ENCODE data around the gene DUS2.
"Not testable (repeated sequence)": the region's sequence is repeated elsewhere in the genome, so short reads cannot be mapped to it uniquely, and the experiment has no call there.

The DUS2 gene

DNA sequence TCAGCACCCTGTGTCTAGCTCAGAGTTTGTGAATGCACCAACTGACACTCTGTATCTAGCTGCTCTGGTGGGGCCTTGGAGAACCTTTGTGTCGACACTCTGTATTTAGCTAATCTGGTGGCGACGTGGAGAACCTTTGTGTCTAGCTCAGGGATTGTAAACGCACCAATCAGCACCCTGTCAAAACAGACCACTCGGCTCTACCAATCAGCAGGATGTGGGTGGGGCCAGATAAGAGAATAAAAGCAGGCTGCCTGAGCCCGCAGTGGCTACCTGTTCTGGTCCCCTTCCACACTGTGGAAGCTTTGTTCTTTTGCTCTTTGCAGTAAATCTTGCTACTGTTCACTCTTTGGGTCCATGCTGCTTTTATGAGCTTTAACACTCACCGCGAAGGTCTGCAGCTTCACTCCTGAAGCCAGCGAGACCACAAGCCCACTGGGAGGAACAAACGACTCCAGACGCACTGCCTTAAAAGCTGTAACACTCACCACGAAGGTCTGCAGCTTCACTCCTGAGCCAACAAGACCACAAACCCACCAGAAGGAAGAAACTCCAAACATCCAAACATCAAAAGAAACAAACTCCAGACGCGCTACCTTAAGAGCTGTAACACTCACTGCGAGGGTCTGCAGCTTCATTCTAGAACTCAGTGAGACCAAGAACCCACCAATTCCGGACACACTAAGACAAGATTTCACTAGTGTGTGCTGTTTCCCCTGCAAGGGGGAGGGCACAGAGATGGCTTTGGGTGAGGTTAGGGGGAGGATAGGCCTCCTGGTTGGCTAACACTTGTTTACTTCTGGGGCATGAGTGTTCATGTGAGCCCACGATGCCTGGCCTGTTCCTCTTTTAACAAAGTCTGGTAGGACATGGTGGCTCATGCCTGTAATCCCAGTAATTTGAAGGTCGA lies 24.1 kb upstream of the DUS2 start, which contains the start of gene DPEP2:
TSS of gene DPEP2 (minus strand) at position 706 of the 910 bp plus-strand sequence. CDS start 6,272 bp downstream, outside the sequence.
- peak; percentile 32 for DNase-seq (ENCODE audit: low read depth)

DNA sequence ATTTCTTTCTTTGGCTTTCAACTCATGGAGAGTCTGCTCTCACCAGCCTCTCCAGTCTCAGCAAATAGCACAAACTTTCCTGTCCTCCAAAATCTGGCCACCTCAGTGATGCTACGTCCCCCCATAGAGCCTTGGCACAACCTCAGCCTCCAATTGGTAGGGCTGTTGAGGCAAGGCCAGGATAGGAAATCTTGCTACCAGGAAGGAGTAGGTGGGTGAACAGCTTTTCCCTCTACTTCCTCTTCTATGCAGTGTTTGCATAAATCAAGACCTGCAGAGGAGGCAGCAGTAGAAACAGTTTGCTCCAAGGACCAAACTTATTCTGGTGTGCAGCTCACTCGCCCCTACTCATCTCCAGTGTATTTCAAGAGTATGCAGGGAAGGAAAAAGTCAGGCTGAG lies 23.1 kb upstream of the DUS2 start:
- no peak for DNase-seq (ENCODE audit: low read depth)

DNA sequence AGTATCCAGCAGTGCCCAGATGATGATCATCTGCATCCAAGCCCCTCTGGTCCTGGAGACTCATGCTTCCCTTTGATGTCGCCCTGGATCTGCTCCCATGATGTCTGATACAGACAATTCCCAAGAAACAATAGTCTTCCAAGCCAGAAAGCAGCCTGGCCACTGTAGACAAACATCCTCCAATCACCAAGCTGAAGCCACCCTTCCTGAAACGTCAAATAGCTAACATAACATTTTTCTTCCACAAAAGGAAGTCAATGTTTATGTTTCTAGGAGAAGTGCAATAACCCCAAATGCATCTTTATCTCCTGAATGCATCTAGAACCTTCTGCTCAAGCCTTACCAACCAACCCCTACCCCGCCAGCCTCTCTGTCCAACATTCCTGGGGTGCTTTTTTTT lies 22.6 kb upstream of the DUS2 start:
- no peak for DNase-seq (ENCODE audit: low read depth)

DNA sequence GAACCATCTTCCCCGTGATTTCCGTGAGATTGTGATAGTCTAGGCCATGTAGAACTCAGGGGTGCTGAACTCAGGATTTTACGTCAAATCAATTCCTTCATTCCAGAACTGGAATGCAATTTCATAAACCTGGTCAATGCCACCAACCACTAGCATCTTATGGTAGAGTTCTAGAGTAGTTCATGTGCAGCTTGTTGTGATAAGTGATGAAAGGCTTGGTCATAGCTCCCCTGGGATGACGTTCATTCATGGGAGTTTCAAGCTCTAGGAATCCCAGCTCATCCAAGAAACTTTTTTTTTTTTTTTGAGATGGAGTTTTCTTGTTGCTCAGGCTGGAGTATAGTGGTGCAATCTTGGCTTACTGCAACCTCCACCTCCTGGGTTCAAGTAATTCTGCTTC lies 20.1 kb upstream of the DUS2 start:
- DNase-seq (ENCODE audit: low read depth): no peak

DNA sequence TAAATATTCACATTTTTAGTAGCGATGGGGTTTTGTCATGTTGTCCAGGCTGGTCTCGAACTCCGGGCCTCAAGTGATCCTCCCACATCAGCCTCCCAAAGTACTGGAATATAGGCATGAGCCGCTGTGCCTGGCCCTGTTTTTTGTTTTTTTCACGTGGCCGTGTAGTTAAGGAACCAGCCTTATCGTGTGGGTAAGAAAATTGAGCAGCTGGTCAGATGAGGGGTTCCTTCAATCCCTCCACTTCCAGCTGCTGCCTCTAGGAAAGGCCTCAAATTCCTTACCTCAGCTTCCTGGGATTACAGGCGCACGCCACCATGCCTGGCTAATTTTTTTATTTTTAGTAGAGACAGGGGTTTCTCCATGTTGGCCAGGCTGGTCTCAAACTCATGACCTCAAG lies 17.9 kb upstream of the DUS2 start:
- no peak for DNase-seq (ENCODE audit: low read depth)

DNA sequence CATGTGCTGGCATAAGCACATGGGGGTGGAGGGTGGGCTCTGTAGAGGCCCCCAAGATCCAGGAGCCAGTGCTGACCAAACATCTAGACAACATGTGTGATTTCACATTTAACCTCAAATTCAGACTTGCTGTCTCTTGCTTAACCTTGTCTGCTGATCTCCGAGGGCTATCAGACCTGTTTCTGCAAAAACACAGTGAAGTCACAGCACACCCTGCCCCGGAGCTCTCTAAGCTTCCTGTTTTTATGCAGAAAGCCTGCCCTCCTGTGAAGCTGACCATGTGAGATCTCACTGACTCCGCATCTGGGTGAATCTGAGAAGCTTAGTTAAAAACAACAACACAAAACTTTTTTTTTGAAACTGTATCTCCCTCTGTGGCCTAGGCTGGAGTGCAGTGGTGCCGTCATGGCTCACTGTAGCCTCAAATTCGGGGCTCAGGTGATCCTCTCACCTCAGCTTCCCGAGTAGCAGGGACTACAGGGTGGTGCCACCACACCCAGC lies 17.2 kb upstream of the DUS2 start:
- peak; percentile 33 for DNase-seq (ENCODE audit: low read depth)

DNA sequence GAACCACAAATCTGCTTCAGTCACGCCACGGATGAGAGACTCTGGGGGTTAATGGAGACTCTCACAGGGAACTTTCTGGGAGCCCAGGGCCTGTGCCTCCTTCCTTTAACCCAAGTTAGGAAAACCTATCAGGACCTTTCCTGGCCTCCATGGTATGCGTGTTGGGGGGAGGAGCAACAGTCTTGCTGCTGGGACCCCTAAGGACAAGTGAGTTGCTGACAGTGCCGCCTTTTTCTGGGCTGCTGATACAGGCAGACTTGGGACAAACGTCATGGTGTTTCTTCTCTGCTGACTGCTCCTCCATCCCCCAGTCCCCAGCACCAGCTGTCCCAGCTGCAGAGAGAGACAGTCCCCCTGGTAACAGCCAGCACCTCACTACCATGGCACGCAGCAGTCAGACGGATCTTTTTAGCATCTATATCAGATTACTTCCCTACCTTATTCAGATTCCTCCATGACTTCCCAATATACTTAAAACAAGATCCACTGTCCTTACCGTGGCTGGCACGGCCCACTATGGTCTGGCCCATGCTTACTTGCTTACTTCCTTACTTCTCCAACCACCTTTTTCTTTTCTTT lies 13.8 kb upstream of the DUS2 start:
- no peak for DNase-seq (ENCODE audit: low read depth)

DNA sequence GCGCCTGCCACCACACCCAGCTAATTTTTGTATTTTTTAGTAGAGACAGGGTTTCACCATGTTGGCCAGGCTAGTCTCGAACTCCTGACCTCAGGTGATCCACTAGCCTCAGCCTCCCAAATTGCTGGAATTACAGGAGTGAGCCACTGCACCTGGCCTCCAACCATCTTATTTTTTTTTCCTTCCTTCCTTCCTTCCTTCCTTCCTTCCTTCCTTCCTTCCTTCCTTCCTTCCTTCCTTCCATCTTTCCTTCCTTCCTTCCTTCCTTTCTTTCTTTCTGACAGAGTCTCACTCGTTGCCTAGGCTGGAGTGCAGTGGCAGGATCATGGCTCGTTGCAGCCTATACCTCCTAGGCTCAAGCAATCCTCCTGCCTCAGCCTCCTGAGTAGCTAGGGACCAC lies 13.2 kb upstream of the DUS2 start:
- not testable (repeated sequence) for DNase-seq (ENCODE audit: low read depth)

DNA sequence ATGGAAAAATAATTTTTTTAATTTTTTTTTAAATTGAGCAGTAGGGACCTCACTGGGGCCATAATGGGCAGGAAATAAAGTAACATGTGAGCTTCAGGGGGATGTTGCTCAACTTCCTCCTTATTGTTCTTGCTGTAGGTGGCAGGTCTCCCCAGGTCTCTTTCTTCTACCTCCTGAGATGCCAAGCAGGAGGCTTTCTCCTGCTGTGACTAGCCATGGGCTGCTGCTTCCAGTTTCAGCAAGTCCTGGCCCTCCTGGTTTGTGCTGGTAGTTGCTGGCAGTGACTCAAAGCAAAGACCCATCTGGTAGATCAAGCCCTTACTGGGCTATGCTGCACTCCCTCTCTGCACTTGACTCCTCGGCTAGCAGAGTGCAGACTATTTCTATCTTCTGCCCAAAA lies 9.6 kb upstream of the DUS2 start:
- no peak for DNase-seq (ENCODE audit: low read depth)

DNA sequence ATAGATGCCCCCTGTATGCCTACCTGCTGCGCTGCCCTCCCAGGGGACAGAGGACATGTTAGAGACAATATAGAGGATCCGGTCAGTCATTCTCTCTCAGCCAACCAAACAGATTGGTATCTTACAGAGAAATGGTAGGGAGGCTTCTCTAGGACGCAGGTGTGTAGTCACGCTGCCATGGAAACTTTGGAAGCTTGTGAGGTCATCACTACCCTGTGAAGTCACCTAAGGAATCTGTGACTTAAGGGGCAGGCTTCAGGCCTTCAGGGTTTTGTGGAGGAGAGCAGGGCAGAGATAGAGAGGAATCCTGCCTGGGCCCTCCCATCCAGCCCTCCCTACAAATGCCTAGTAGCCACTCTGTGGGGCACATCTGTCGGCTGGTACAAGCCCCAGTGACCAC lies 7.4 kb upstream of the DUS2 start, which contains the start of gene DPEP2NB:
TSS of gene DPEP2NB (minus strand) at position 231 of the 400 bp plus-strand sequence. CDS start at position 90, 141 bp downstream.
- no peak for DNase-seq (ENCODE audit: low read depth)

DNA sequence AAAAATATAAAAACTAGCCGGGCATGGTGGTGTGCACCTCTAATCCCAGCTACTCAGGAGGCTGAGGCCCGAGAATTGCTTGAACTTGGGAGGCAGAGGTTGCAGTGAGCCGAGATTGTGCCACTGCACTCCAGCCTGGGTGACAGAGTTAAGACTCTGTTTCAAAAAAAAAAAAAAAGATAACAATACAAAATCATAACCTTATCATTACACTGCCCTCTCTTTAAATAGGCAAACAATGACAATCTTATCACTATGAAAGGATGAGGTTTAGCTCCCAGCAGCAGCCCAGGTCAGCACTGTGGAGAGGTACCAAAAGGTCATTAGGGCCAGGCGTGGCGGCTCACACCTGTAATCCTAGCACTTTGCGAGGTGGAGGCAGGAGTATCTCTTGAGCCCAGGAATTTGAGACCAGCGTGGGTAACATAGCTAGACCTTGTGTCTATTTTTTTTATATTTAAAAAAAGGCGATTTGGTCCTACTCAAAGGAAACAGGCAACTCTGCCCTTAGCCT lies 3.9 kb upstream of the DUS2 start:
- DNase-seq (ENCODE audit: low read depth): no peak

DNA sequence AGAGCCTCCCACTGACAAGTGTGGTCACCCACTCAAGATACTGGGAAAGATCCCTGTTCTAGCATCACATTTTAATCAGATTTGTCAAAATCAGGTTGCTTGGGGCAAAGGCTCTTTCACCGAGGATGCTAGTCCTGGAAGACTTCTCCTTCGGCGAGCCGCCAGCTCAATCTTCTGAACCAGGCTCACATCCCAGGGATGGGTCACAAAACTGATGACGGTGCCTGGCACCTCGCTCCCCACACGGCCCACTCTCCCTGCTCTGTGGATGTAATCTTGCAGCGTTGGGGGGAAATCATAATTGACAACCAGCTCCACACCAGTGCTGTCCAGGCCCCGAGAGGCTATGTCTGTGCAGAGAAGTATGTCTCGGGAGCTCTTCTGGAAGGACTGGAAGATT lies 1.6 kb upstream of the DUS2 start:
- DNase-seq (ENCODE audit: low read depth): no peak

DNA sequence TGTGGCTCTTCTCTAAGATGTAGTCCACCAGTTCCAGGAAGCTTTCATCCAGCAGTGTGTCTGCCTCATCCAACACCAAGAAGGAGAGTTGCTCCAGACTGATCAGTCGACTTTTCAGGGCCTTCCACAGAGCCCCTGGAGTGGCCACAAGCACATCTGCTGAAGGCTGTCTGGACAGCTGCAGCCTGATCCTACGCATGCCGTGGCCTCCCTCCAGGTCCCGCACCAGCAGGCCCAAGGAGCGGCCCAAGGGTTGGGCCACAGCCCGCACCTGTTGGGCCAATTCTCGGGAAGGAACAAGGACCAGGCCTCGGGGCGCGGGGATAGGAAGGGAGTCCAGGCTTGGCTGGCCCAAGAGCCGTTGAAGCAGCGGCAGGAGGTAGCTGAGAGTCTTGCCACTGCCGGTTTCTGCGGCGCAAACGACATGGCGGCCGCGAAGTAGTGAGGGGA lies 781 bp upstream of the DUS2 start:
- no peak for DNase-seq (ENCODE audit: low read depth)

DNA sequence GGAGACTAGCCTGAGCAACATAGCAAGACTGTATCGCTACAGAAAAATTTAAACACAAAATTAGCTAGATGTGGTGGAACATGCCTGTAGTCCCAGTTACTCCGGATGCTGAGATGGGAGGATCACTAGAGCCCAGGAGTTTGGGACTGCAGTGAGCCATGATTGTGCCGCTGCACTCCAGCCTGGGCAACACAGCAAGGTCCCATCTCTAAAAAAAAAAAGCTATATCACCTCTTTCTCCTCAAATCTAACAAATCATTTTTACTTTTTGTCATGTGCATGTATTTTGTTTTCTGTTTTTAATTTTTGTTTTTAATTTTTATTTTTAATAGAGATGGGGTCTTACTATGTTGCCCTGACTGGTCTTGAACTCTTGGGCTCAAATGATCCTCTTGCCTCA lies 5.9 kb downstream of the DUS2 start:
- DNase-seq (ENCODE audit: low read depth): no peak

DNA sequence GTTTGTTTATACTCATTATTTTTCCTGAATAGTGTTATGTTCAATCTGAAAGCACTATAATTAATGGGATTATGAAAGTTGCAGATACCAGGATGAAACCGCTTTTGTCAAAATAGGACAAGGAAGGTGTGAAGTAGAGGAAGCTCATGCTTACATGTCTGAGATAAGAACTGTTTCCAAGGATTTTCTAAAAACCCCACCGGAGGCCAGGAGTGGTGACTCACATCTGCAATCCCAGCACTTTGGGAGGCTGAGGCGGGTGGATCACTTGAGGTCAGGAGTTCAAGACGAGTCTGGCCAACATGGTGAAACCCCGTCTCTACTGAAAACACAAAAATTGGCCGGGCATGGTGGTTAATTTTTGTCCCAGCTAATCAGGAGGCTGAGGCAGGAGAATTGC lies 7.0 kb downstream of the DUS2 start:
- DNase-seq (ENCODE audit: low read depth): not testable (repeated sequence)

DNA sequence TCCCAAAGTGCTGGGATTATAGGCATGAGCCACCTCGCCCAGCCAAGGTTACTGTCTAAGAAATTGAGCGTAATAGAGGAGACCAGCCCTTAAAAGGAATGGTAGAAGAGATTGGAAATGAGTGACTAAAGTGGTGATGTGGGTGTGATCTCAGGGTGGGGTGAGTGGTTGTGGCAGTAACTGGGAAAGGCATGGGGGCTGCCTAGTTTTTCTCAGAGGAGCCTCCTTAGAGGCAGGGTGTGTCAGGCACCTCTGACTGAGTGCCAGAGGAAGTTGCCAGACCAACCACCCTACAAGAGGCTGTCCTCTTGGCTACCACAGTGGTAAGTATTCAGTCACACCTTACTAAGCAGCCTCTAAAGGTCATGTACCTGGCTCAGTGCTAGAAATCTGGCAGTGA lies 8.9 kb downstream of the DUS2 start:
- no peak for DNase-seq (ENCODE audit: low read depth)

DNA sequence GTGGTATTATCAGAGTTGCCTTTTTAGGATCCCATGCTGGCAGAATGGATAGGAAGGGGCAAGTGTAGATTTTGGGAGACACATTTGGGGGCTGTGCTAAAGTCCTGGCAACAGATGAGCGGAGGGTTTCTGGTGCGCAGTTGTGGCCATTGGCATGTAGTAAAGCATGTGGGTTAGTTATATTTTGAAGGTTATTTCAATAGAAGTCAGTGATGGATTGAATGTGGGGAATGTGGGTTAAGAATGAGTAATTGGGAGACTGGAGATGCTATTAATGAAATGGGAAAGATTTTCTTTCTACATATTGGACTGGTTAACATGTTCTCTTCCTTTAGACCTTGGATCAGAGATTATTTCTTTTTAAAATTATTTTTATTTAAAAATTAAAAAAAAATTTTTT lies 10.0 kb downstream of the DUS2 start:
- DNase-seq (ENCODE audit: low read depth): no peak

DNA sequence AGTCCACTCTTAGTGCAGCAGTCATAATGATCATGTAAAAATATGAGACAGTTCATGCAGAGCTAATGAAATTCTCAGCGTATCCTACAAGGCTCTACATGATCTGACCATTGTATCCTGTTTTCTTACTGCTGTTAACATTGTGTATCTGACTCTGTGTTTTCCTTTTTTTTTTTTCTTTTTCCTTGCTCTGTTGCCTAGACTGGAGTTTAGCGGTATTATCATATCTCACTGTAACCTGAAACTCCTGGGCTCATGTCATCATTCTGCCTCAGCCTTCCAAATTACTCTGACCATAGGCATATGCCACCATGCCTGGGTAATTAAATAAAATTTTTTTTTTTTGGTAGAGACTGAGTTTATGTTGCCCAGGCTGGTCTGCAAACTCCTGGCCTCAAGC lies 12.1 kb downstream of the DUS2 start:
- DNase-seq (ENCODE audit: low read depth): no peak

DNA sequence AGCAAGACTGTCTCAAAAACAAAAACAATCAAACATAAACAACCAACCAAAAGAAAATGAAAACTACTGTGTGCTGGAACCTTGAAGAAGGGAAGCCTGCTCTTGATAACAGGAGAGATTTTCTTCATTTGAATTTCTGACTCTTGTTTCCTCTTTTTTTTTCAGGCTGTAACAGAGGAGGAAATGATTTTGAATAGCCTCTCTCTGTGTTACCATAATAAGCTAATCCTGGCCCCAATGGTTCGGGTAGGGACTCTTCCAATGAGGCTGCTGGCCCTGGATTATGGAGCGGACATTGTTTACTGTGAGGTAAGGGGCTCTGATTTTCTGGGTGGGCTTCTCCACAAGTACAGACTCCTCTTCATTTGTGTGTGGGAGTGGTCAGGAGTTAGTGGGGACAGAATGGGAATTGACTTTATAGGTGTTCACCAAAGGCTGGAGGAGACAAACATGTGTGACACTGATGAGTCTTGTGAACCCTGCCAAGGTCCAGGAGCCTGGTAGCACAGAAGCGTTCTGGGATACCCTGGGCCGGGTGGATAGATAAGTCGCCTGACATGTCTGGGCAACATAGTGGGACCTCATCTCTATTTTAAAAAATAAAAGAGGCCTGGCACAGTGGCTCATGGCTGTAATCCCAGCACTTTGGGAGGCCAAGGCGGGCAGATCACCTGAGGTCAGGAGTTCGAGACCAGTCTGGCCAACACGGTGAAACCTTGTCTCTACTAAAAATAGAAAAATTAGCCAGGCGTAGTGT lies 14.9 kb downstream of the DUS2 start:
- DNase-seq (ENCODE audit: low read depth): no peak

DNA sequence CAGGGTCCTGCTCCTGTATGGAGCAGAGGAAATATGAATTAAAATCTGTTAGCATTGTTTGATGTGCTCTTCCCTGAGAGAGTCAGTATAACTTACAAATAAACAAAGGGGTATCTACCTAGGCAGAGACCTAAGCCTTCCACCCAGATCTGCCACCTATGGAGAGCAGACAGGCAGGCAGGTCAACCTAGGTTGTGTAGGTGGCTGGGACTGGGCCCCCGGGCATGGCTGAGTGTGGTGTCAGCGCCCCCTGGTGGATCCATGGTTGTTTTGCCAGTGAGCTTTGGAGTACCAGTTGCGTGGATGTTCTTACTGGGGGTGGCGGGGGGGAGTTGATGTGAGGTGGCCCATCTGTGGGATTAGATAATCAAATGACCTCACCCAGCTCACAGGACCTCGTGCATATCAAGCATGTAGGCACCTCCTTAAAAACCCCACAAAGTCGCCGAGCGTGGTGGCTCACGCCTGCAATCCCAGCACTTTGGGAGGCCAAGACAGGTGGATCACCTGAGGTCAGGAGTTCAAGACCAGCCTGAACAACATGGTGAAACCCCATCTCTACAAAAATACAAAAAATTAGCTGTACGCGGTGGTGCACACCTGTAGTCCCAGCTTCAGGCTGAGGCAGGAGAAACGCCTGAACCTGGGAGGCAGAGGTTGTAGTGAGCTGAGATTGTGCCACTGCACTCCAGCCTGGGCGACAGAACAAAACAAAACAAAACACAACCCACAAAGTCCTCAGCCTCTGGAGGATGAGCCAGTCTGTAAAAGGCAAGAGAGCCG lies 17.6 kb downstream of the DUS2 start:
- DNase-seq (ENCODE audit: low read depth): peak; percentile 91

DNA sequence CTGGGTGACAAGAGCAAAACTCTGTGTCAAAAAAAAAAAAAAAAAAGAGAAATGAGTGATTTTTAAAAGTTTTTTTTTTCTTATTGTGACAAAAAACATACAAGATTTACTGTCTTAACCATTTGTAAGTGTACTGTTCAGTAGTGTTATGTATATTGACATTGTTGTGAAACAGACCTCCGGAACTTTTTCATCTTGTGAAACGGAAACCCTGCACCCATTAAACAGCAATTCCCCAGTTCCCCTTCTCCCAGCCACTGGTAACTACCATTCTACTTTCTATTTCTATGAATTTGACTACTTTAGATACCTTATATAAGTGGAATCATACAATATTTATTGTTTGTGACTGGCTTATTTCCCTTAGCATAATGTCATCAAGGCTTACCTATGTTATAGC lies 18.7 kb downstream of the DUS2 start:
- no peak for DNase-seq (ENCODE audit: low read depth)

Measured in activated T-cell treated with anti-CD3 and anti-CD28 coated beads for 1 hour (primary cell).